Coronary artery (tissue), 2 donors: ENCODE data around the gene TRIM66.
A peak's percentile ranks its signal among the peaks of the same experiment; 100 is the strongest.

Experiments
- DNase-seq: peaks from one replicate; pipeline ENCODE4 v3.0.0-alpha.2; 2017; ENCODE audit warnings: low spot score
- H3K27ac ChIP-seq, 2 donors: fragments of 200-600 bp; sonication (generic); one replicate each; pipeline ENCODE4 v1.5.1; 2016 to 2019
- H3K4me3 ChIP-seq: fragments of 200-600 bp; sonication (generic); 2 replicates; pipeline ENCODE4 v1.5.1; 2016; ENCODE audit warnings: mild to moderate bottlenecking, moderate library complexity
- CTCF ChIP-seq: fragments of 200-600 bp; sonication (generic); IDR thresholded peaks from one replicate; pipeline ENCODE4 v1.5.1; 2019; ENCODE audit warnings: antibody characterized with exemption

The TRIM66 gene

DNA sequence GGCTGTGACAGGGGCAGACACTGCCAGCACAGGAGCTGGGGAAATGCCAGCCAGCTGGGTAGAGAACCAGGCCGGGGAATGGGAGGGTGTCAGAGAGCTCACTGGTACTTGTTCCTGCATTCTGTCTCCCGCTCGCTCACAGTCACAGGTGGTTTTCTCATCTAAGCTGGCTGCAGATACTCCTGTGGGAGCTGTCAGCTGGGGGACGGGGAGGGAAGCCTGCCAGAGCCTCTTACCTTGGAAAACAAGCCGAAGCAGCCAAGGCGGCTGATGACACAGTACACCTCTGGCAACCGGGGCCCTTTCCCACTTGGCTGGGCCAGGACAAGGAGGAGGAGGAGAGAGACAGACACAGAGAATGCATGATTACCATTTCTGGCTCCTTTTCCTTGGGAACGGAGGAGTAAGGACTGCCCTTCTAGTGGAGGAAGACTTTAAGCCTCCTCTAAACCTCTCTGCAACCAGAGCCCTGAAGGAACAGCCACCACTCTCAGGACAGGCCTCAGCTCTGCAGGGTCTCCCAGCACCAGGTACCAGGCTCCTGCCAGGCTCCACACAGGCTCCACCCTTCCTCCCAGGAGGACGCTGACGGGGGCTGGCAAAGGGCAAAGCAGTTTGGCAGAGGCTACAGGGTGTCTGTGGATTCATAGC lies 25.2 kb upstream of the TRIM66 start:
- TF ChIP-seq CTCF: no peak
- no peak for DNase-seq
- H3K27ac ChIP-seq: peak overlapping the region; percentile 88 to 95
- peak overlapping the region; percentile 6 for H3K4me3 ChIP-seq

DNA sequence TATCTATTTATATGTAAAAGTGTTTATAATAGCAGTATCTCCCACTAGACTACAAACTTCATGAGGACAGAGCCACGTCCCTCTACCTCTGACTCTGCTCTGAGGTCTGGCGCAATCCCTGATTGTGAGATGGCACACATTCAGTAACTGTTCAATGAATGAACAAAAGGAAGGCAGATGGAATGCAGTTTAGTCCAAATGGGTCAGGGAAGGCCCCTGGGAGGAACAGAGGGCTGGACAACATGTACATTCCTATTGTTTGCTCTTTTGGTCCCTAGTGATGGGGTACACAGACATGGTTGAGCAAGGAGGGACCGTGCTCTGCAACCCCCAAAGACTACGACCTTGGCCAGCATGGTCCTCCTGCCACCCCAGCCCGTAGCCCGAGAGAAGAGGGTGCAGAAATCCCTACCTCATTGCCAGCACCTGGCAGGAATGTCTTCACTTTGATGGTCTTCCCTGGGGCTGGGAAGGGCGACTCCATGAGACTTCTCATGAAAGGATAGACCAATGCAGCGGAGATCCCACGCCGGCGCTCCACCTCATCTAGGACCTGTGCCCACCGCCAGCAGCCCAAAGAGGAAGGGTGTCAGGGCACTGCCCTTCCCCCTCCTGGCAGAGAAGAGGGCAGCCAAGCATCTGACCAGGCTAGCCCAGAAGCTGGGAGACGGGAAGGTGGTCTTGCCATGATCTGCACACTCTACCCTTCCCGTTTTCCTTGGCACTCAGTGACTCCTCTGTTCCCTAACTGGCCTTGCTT lies 24.4 kb upstream of the TRIM66 start:
- Histone ChIP-seq H3K27ac (peak overlapping the region; percentile 88 to 95), H3K4me3 (no peak overlapping the region)
- no peak for TF ChIP-seq CTCF
- DNase-seq: no peak

DNA sequence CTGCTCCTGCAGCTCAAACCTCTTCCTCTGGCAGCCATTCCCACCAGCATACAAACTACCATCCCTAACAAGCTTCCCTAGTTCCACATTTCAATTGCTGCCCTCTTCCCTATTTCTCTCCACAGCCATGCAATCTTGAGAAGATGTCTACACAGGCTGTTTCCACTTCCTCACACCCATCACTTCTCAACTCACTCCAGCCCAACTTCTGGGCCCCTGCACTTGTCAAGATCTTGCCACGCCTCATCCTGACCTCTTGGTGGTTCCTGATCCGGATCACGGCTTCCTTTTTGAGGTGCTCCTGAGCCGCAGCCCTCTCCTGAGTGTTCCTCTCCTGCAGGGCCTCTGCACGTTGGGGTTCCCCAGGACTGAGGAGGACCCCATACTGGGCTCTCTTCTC lies 22.7 kb upstream of the TRIM66 start:
- no peak overlapping the region for H3K27ac ChIP-seq
- DNase-seq: no peak

GRCh38 chr11:8704136-8704535 lies 21.7 kb upstream of the TRIM66 start:
- Histone ChIP-seq H3K4me3 (no peak overlapping the region), H3K27ac (no peak overlapping the region)
- no peak for TF ChIP-seq CTCF
- DNase-seq: no peak

More for the DNA sequence above, 22.7 kb upstream of the TRIM66 start:
- no peak for TF ChIP-seq CTCF
- no peak overlapping the region for H3K4me3 ChIP-seq

- H3K4me3 ChIP-seq: no peak overlapping the region
- H3K27ac ChIP-seq: no peak overlapping the region
- no peak for DNase-seq
- no peak for TF ChIP-seq CTCF
Measured at GRCh38 chr11:8702598-8702915, 20.1 kb upstream of the TRIM66 start.

- no peak overlapping the region for H3K4me3 ChIP-seq
- no peak overlapping the region for H3K27ac ChIP-seq
- TF ChIP-seq CTCF: no peak
- no peak for DNase-seq
Measured at GRCh38 chr11:8701891-8702597, 19.6 kb upstream of the TRIM66 start.
